Caco-2 (cell line): ENCODE data around the gene PADI3. TPM values are rescaled to one million over a fixed set of nuclear protein-coding genes. Genes with fewer than 3 reads are reported as not detected.

Experiments
- BruUV-seq: library from RNA; stranded (reverse); fragments of 400-500 nt; replicated peaks from 2 replicates; lab custom pipeline; 2021; lab: Mats Ljungman, UMichigan
- CTCF ChIA-PET: fragments of 300-600 bp; sonication (Branson Sonifier 250); formaldehyde crosslinking; loops from one replicate; lab custom pipeline; 2022; ENCODE audit warnings: antibody characterized with exemption; lab: Charles Lee
- POLR2A ChIA-PET: fragments of 300-600 bp; sonication (Branson Sonifier 250); formaldehyde crosslinking; loops from one replicate; lab custom pipeline; 2022; ENCODE audit warnings: antibody characterized with exemption; lab: Charles Lee
- DNase-seq, 2 experiments: peaks; one replicate each; pipeline versions ENCODE4 v3.0.0 to v3.0.0-alpha.2; 2020 to 2022
- H3K27me3 ChIP-seq: replicated peaks from 2 replicates; pipeline ENCODE4 v1.6.0; 2011; ENCODE audit warnings: low read length; ENCODE audit not compliant: control insufficient read depth, insufficient read depth
- H3K36me3 ChIP-seq: 2 replicates; pipeline ENCODE4 v1.5.1; 2011; ENCODE audit warnings: low read length; ENCODE audit not compliant: control insufficient read depth, insufficient read depth
- H3K4me1 ChIP-seq: fragments of 250-450 bp; sonication (Bioruptor Pico); 2 replicates; pipeline ENCODE4 v1.5.1; 2020; ENCODE audit warnings: mild to moderate bottlenecking
- H3K4me3 ChIP-seq: 2 replicates; pipeline ENCODE4 v1.5.1; 2011; ENCODE audit warnings: low read depth, mild to moderate bottlenecking, control low read depth, low read length
- H3K9me3 ChIP-seq: fragments of 250-450 bp; sonication (Bioruptor Pico); 2 replicates; pipeline ENCODE4 v1.5.1; 2020; ENCODE audit warnings: mild to moderate bottlenecking, moderate library complexity
- H3K27ac Mint-ChIP-seq: one replicate; pipeline ENCODE4 v1.8.0; 2022; ENCODE audit warnings: mixed read lengths; ENCODE audit not compliant: unreplicated experiment
- H3K27me3 Mint-ChIP-seq: one replicate; pipeline ENCODE4 v1.8.0; 2022; ENCODE audit warnings: mixed read lengths; ENCODE audit not compliant: insufficient read depth, unreplicated experiment
- H3K36me3 Mint-ChIP-seq: one replicate; pipeline ENCODE4 v1.8.0; 2022; ENCODE audit warnings: mild to moderate bottlenecking, mixed read lengths; ENCODE audit not compliant: insufficient read depth, unreplicated experiment
- H3K4me1 Mint-ChIP-seq: one replicate; pipeline ENCODE4 v1.8.0; 2022; ENCODE audit warnings: low read depth, mixed read lengths; ENCODE audit not compliant: unreplicated experiment
- H3K4me3 Mint-ChIP-seq: one replicate; pipeline ENCODE4 v1.8.0; 2022; ENCODE audit warnings: mild to moderate bottlenecking, moderate library complexity, mixed read lengths; ENCODE audit not compliant: unreplicated experiment
- H3K9me3 Mint-ChIP-seq: one replicate; pipeline ENCODE4 v1.8.0; 2022; ENCODE audit warnings: mixed read lengths; ENCODE audit not compliant: unreplicated experiment
- CTCF ChIP-seq, 2 experiments: fragments of 200-600 bp in 1 of 2; IDR thresholded peaks; 1 replicate in 1 of 2; 2 replicates in 1 of 2; pipeline versions ENCODE4 v1.5.1 to v1.8.0; 2011 to 2022; ENCODE audit warnings: antibody characterized with exemption in 1 of 2, control low read depth in 1 of 2, inconsistent platforms in 1 of 2, low read depth in 1 of 2, low read length in 1 of 2, mild to moderate bottlenecking in 1 of 2, moderate library complexity in 1 of 2; ENCODE audit not compliant: insufficient read depth in 1 of 2, severe bottlenecking in 1 of 2, unreplicated experiment in 1 of 2
- intact Hi-C: fragments of 100-400 bp; cut with micrococcal nuclease; formaldehyde crosslinking; loops from one replicate; pipeline ENCODE4 v1.10.0; 2022; ENCODE audit not compliant: unreplicated experiment
- total RNA-seq: library from RNA; stranded (reverse); gene quantifications from 2 replicates; pipeline ENCODE4 v1.2.3, GENCODE V29; 2022

PADI3 gene
- total RNA-seq, 1 experiment from 2014 or later = not detected

GRCh38 chr1:17265162-17265561 is 16.3 kb downstream of the PADI3 start:
- POLR2A ChIA-PET = no interaction called here
- peak; percentile 10 to 38 for DNase-seq
- H3K27me3 ChIP-seq = no peaks in the 10 kb centered on the region
- Mint-ChIP-seq H3K27me3 (no peaks in the 10 kb centered on the region), H3K4me3 (no peak overlapping the region), H3K36me3 (no peaks in the 10 kb centered on the region), H3K4me1 (no peaks in the 10 kb centered on the region), H3K27ac (no peak overlapping the region), H3K9me3 (no peaks in the 10 kb centered on the region)
- no peaks in the 10 kb centered on the region for H3K9me3 ChIP-seq
- no peaks in the 10 kb centered on the region for H3K36me3 ChIP-seq
- no peaks in the 10 kb centered on the region for H3K4me1 ChIP-seq
- TF ChIP-seq CTCF (IDR thresholded peaks at IDR 0.05; ENCODE audit: insufficient read depth in 1 of 2, low read depth in 1 of 2, low read length in 1 of 2, severe bottlenecking in 1 of 2, unreplicated experiment in 1 of 2) = peak in 1 of 2 experiments; percentile 15
- intact Hi-C loops = no loop called here
- no peak overlapping the region for H3K4me3 ChIP-seq
- no TSS peak for BruUV-seq
- CTCF ChIA-PET = no interaction called here

DNA sequence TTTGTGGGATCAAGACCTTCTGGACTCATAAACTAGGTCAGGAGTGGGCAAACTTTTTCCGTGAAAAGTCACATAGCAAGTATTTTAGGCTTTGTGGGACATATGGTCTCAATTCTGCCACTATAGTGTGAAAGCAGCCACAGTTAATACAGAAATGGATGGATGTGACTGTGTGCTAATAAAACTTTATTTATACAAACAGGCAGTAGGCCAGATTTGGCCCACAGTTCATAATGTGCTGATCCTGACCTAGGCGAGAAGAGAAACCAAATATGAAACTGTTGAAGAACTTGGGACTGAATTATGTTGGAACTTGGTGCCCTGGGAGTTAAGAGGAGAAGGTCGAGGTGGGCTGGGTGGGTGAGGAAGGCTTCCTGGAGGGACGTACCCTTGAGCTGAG is 17.1 kb downstream of the PADI3 start:
- no peak for TF ChIP-seq CTCF (IDR thresholded peaks at IDR 0.05; ENCODE audit: insufficient read depth in 1 of 2, low read depth in 1 of 2, low read length in 1 of 2, severe bottlenecking in 1 of 2, unreplicated experiment in 1 of 2)
- CTCF ChIA-PET = no interaction called here
- H3K9me3 Mint-ChIP-seq = no peaks in the 10 kb centered on the region
- H3K4me1 Mint-ChIP-seq = no peaks in the 10 kb centered on the region
- Histone ChIP-seq H3K4me3 (no peak overlapping the region), H3K36me3 (no peaks in the 10 kb centered on the region), H3K27me3 (no peaks in the 10 kb centered on the region), H3K4me1 (no peaks in the 10 kb centered on the region), H3K9me3 (no peaks in the 10 kb centered on the region)
- intact Hi-C loops = no loop called here
- no peak for DNase-seq
- H3K4me3 Mint-ChIP-seq = no peak overlapping the region
- no peak overlapping the region for H3K27ac Mint-ChIP-seq
- BruUV-seq = no TSS peak
- POLR2A ChIA-PET = no interaction called here
- no peaks in the 10 kb centered on the region for H3K36me3 Mint-ChIP-seq
- H3K27me3 Mint-ChIP-seq = no peaks in the 10 kb centered on the region

DNA sequence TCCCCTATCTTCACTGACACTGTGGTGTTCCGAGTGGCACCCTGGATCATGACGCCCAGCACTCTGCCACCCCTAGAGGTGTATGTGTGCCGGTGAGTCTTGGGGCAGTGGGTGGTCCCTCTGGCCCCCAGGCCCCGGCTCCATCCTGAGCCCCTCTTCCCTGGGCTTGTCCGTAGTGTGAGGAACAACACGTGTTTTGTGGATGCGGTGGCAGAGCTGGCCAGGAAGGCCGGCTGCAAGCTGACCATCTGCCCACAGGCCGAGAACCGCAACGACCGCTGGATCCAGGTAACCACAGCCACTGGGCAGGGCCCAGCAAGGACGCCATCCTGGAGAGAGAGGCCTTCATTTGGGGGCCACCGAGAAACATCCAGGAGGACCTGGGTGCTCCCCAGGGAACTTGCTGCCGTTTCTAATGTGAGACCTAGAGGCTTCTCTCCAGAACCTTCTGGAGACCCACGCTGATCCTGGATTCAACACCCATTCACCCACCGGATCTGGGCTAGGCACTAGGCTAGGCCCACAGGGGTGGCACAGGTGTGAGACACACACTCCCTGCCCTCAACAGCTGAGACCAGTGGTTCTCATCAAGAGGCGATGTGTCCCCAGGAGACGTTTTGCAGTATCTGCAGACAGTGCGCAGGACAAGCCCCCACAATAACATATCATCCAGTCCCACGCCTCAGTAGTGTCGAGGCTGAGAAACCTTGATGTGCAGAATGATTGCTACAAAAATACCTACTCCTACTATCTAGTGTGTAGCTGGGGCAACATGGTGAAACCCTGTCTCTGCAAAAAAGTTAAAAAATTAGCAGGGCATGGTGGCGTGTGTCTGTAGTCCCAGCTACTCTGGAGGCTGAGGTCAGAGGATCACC is 22.2 kb downstream of the PADI3 start:
- H3K27ac Mint-ChIP-seq = no peak overlapping the region

More for the DNA sequence above, 22.2 kb downstream of the PADI3 start:
- Histone ChIP-seq H3K4me3 (no peak overlapping the region), H3K9me3 (no peaks in the 10 kb centered on the region), H3K36me3 (no peaks in the 10 kb centered on the region), H3K4me1 (no peaks in the 10 kb centered on the region), H3K27me3 (no peaks in the 10 kb centered on the region)
- BruUV-seq = no TSS peak
- ChIA-PET POLR2A (no interaction called here), CTCF (no interaction called here)
- TF ChIP-seq CTCF (IDR thresholded peaks at IDR 0.05; ENCODE audit: insufficient read depth in 1 of 2, low read depth in 1 of 2, low read length in 1 of 2, severe bottlenecking in 1 of 2, unreplicated experiment in 1 of 2) = no peak
- H3K36me3 Mint-ChIP-seq = no peaks in the 10 kb centered on the region
- DNase-seq = no peak
- no peaks in the 10 kb centered on the region for H3K9me3 Mint-ChIP-seq
- intact Hi-C loops = no loop called here
- H3K27me3 Mint-ChIP-seq = no peaks in the 10 kb centered on the region
- no peaks in the 10 kb centered on the region for H3K4me1 Mint-ChIP-seq
- no peak overlapping the region for H3K4me3 Mint-ChIP-seq
